Measurements from ENCODE around the gene HDAC4.

GRCh38 chr2:239114119-239114581 lies 286.7 kb downstream of the HDAC4 start:
- TF ChIP-seq CTCF (IDR thresholded peaks at IDR 0.05) (no peak), POLR2A (IDR thresholded peaks at IDR 0.05) (no peak), POLR2AphosphoS5 (IDR thresholded peaks at IDR 0.05) (no peak), EP300 (IDR thresholded peaks at IDR 0.05) (no peak)
